Ectodermal cell (in vitro differentiated cells): ENCODE results near the gene TGFB3.

Experiments used
- H3K27ac ChIP-seq: 2 replicates; pipeline ENCODE4 v1.7.0; 2013; ENCODE audit warnings: mild to moderate bottlenecking, low read depth, low read length; ENCODE audit not compliant: insufficient read depth, poor library complexity, severe bottlenecking
- H3K27me3 ChIP-seq: 2 replicates; pipeline ENCODE4 v1.7.0; 2013; ENCODE audit warnings: mild to moderate bottlenecking, low read length; ENCODE audit not compliant: insufficient read depth, control insufficient read depth, poor library complexity, severe bottlenecking
- H3K36me3 ChIP-seq: one replicate; pipeline ENCODE4 v1.7.0; 2013; ENCODE audit warnings: low read length; ENCODE audit not compliant: control insufficient read depth, insufficient read depth
- H3K4me1 ChIP-seq: one replicate; pipeline ENCODE4 v1.7.0; 2013; ENCODE audit warnings: low read length; ENCODE audit not compliant: control insufficient read depth, insufficient read depth
- H3K4me3 ChIP-seq: 2 replicates; pipeline ENCODE4 v1.7.0; 2013; ENCODE audit warnings: low read depth, low read length, control low read depth; ENCODE audit not compliant: insufficient read depth
- H3K9me3 ChIP-seq: 2 replicates; pipeline ENCODE4 v1.7.0; 2013; ENCODE audit warnings: mild to moderate bottlenecking, low read length, moderate library complexity; ENCODE audit not compliant: control insufficient read depth
- WGBS, 2 experiments: methylation state at CpG; one replicate each; pipeline ENCODE4 v1.1.7; 2013; ENCODE audit warnings: missing lambda C conversion rate in 2 of 2; 5-methylcytosine and 5-hydroxymethylcytosine counted together

Gene TGFB3

GRCh38 chr14:75979071-75979571, 2.7 kb downstream of the TGFB3 start:
- Histone ChIP-seq H3K4me3 (no peak overlapping the region), H3K36me3 (no peaks in the 10 kb centered on the region), H3K4me1 (peaks cover 9% of the 10 kb centered on the region), H3K27me3 (peaks cover 39% of the 10 kb centered on the region), H3K9me3 (no peaks in the 10 kb centered on the region), H3K27ac (no peak overlapping the region)
- 77 to 80% methylated on average over 14 of the region's 14 CpGs for WGBS, 2 experiments

GRCh38 chr14:75978249-75978731, 3.5 kb downstream of the TGFB3 start:
- WGBS, 2 experiments = 84 to 85% methylated on average over 10 of the region's 10 CpGs
- Histone ChIP-seq H3K4me3 (no peak overlapping the region), H3K36me3 (no peaks in the 10 kb centered on the region), H3K4me1 (peaks cover 9% of the 10 kb centered on the region), H3K9me3 (no peaks in the 10 kb centered on the region), H3K27me3 (peaks cover 31% of the 10 kb centered on the region), H3K27ac (no peak overlapping the region)

GRCh38 chr14:75977582-75977943, 4.2 kb downstream of the TGFB3 start:
- Histone ChIP-seq H3K9me3 (no peaks in the 10 kb centered on the region), H3K36me3 (no peaks in the 10 kb centered on the region), H3K4me1 (peaks cover 9% of the 10 kb centered on the region), H3K27ac (no peak overlapping the region), H3K27me3 (peaks cover 23% of the 10 kb centered on the region), H3K4me3 (no peak overlapping the region)
- WGBS, 2 experiments = 66 to 70% methylated on average over 3 of the region's 3 CpGs

DNA sequence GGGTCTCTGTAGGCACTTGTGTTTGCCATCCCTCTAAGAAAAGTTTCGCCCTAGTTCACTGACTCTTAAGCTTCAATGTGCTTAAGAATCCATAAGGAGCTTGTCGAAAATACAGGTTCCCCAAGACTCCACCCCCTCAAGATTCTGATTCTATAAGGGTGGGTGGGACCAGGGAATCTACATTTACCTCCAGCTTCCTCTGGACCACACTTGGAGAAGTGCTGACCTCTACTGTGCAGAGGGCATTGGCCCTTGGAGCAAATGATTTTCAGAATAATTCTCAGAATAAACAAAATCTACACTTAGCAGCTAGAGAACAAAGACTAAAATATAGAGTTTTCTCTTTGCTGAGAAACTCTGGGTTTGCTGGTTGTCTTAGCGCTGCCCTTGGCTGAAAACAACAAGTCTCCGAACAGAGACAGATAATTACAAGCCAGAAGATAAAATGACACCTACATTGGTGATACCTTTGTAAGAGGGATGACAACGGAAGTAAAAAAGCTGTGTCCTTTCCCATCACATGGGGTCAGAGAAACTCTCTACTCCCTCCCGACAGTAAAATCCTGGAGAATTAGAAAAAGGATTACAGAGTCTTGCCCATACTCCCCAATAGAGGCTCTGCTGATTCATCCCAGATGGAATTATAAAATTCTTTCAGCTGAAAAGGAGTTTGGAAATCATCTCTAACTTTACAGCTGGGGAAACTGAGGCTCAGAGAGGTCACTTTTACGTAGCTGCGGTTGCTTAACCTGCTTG, 4.8 kb downstream of the TGFB3 start:
- no peaks in the 10 kb centered on the region for H3K36me3 ChIP-seq
- H3K27me3 ChIP-seq = peaks cover 20% of the 10 kb centered on the region
- H3K4me1 ChIP-seq = peaks cover 9% of the 10 kb centered on the region
- no peak overlapping the region for H3K27ac ChIP-seq
- H3K9me3 ChIP-seq = no peaks in the 10 kb centered on the region
- 75 to 76% methylated on average over 6 to 8 of the region's 8 CpGs for WGBS, 2 experiments
- no peak overlapping the region for H3K4me3 ChIP-seq

DNA sequence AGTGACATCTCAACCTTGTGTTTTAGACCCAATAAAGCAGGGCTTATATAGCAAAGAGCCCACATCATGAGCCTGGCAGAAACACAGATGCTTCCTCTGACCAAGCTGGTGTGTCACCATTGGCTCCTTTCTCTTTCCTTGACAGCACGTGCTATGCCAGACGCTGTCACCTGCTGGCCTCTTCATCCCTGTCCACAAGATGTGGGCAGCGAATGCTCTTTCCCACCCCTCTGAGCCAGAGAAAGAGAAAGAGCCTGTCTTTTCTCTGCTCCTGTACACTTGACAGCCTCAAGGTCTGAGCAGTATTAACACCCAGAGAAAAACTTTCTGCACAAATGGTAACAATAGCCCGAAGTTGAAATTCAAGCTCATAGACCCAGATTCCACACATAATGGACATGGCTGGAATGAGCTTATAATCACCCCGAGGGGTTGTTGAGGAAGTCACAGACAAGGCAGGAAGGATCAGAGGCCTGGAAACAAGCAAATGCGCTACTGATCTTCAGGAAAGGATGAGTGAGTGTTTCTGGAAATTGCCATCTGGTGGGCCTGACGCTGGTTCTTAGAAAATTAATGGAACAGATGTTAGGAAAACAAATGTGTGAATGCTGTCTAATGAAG, 8.9 kb downstream of the TGFB3 start:
- H3K36me3 ChIP-seq = no peaks in the 10 kb centered on the region
- no peak overlapping the region for H3K4me3 ChIP-seq
- H3K9me3 ChIP-seq = no peaks in the 10 kb centered on the region
- no peaks in the 10 kb centered on the region for H3K27me3 ChIP-seq
- H3K4me1 ChIP-seq = no peaks in the 10 kb centered on the region
- WGBS, 2 experiments = 71% methylated on average over 7 of the region's 7 CpGs
- no peak overlapping the region for H3K27ac ChIP-seq

- no peaks in the 10 kb centered on the region for H3K36me3 ChIP-seq
- WGBS, 2 experiments = 93 to 94% methylated on average over 15 of the region's 15 CpGs
- H3K4me3 ChIP-seq = no peak overlapping the region
- no peaks in the 10 kb centered on the region for H3K9me3 ChIP-seq
- H3K27me3 ChIP-seq = no peaks in the 10 kb centered on the region
- no peak overlapping the region for H3K27ac ChIP-seq
- H3K4me1 ChIP-seq = no peaks in the 10 kb centered on the region
Observed at GRCh38 chr14:75971509-75971908, 10.3 kb downstream of the TGFB3 start.

GRCh38 chr14:75970989-75971388, 10.8 kb downstream of the TGFB3 start:
- Histone ChIP-seq H3K27me3 (no peaks in the 10 kb centered on the region), H3K4me3 (no peak overlapping the region), H3K36me3 (no peaks in the 10 kb centered on the region), H3K27ac (no peak overlapping the region), H3K9me3 (no peaks in the 10 kb centered on the region), H3K4me1 (no peaks in the 10 kb centered on the region)
- WGBS, 2 experiments = 91 to 92% methylated on average over 9 of the region's 9 CpGs

DNA sequence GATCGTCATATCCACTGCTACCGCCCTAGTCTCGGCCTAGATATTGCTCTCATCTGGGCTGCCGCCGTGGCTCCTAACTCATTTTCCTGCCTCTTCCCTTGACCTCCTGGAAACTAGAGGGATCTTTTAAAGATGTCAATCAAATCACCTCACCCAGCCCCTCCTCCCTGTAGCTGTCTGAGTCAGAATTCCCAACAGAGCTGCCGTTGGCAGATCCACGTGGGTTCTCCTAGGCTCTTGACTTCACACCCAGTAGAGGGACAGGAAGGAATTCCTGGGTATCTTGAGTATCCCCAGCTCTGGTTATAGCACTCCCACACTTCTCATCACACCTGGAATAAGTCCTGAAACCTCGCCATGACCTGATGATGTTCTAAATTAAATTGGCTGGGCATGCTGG, 11.9 kb downstream of the TGFB3 start:
- H3K27ac ChIP-seq = no peak overlapping the region

GRCh38 chr14:75969126-75969525, 12.7 kb downstream of the TGFB3 start:
- H3K36me3 ChIP-seq = no peaks in the 10 kb centered on the region
- no peak overlapping the region for H3K4me3 ChIP-seq
- no peaks in the 10 kb centered on the region for H3K4me1 ChIP-seq
- H3K9me3 ChIP-seq = no peaks in the 10 kb centered on the region
- 91 to 99% methylated on average over 4 of the region's 4 CpGs for WGBS, 2 experiments
- no peak overlapping the region for H3K27ac ChIP-seq
- H3K27me3 ChIP-seq = no peaks in the 10 kb centered on the region

More for the DNA sequence above, 11.9 kb downstream of the TGFB3 start:
- Histone ChIP-seq H3K4me3 (no peak overlapping the region), H3K36me3 (no peaks in the 10 kb centered on the region), H3K4me1 (no peaks in the 10 kb centered on the region), H3K27me3 (no peaks in the 10 kb centered on the region), H3K9me3 (no peaks in the 10 kb centered on the region)
- 82 to 90% methylated on average over 8 of the region's 8 CpGs for WGBS, 2 experiments

- no peaks in the 10 kb centered on the region for H3K4me1 ChIP-seq
- no peaks in the 10 kb centered on the region for H3K9me3 ChIP-seq
- H3K36me3 ChIP-seq = no peaks in the 10 kb centered on the region
- H3K27ac ChIP-seq = no peak overlapping the region
- 79 to 87% methylated on average over 4 of the region's 4 CpGs for WGBS, 2 experiments
- no peaks in the 10 kb centered on the region for H3K27me3 ChIP-seq
- no peak overlapping the region for H3K4me3 ChIP-seq
Observed at GRCh38 chr14:75968456-75968855, 13.3 kb downstream of the TGFB3 start.
